Measurements from ENCODE around the gene PPFIA1. TPM values are rescaled to one million over a fixed set of nuclear protein-coding genes. Genes with fewer than 3 reads are reported as not detected.

The PPFIA1 gene
- total and polyA plus RNA-seq, 10 of the 15 experiments (the other 5 are each of a cell fraction or from before 2014, with no cell fraction given), result 5.2 to 26.2 (median 15.8) TPM

GRCh38 chr11:70292166-70292565, 21.7 kb downstream of the PPFIA1 start:
- no peaks in the 10 kb centered on the region for H3K9me3 ChIP-seq (replicated peaks; ENCODE audit: control insufficient read depth, insufficient read depth, low read length)
- FAIRE-seq, result no peak
- WGBS (ENCODE audit: insufficient coverage, insufficient replicate concordance, low lambda C conversion rate, missing lambda C conversion rate), result 96% methylated on average over 8 of the region's 8 CpGs
- ChIA-PET POLR2A (no interaction called here), RAD21 (ENCODE audit: unreplicated experiment) (interaction anchor here (0.7 kb wide), 1 partner anchor 15 kb away, joined by 3 read pairs; no protein-coding TSS in a partner anchor), SMC1A (ENCODE audit: uncharacterized antibody, unreplicated experiment) (no interaction called here), CTCF (no interaction called here)
- ATAC-seq, result no peak
- H3K4me3 ChIP-seq, result no peak overlapping the region
- H3K4me1 ChIP-seq (ENCODE audit: control insufficient read depth, insufficient read depth, low read length), result no peaks in the 10 kb centered on the region
- no peaks in the 10 kb centered on the region for H4K20me1 ChIP-seq (ENCODE audit: control insufficient read depth, insufficient read depth)
- no peak overlapping the region for H3K4me2 ChIP-seq (ENCODE audit: control insufficient read depth, insufficient read depth)
- in situ Hi-C loops (cut with MboI), result no loop called here
- TF ChIP-seq IKZF2 (IDR thresholded peaks at IDR 0.05) (no peak), MEF2A (IDR thresholded peaks at IDR 0.05; ENCODE audit: insufficient read depth, low read depth, low read length) (no peak), RFX5 (IDR thresholded peaks at IDR 0.05; ENCODE audit: low read depth, low read length) (no peak)
- intact Hi-C loops (cut with micrococcal nuclease; ENCODE audit: unreplicated experiment), result no loop called here
- no peak overlapping the region for H3K9ac ChIP-seq (ENCODE audit: control insufficient read depth, insufficient read depth, low read length)
- peaks cover 4% of the 10 kb centered on the region in 2 experiments; a peak in 3 of 4 replicates for H3K36me3 ChIP-seq (ENCODE audit: control insufficient read depth in 2 of 2, insufficient read depth in 2 of 2, low read length in 1 of 2)
- no peak overlapping the region for H2AFZ ChIP-seq (ENCODE audit: control insufficient read depth, low read depth, low read length)
- no peaks in the 10 kb centered on the region for H3K79me2 ChIP-seq (ENCODE audit: control insufficient read depth, insufficient read depth, low read length)
- no peaks in the 10 kb centered on the region for H3K27me3 ChIP-seq (replicated peaks in 1 of 2; ENCODE audit: control insufficient read depth in 2 of 2, insufficient read depth in 2 of 2, low read length in 1 of 2)
- no peak overlapping the region for H3K27ac ChIP-seq (ENCODE audit: control insufficient read depth, insufficient read depth)
- no TSS peak for BruUV-seq (replicated peaks)
- DNase-seq (ENCODE audit: low read depth, low spot score), result no peak

- in situ Hi-C loops (cut with MboI), result no loop called here
- POLR2A ChIA-PET, result no interaction called here
- RAD21 ChIA-PET (ENCODE audit: unreplicated experiment), result no interaction called here
- Histone ChIP-seq H2AFZ (ENCODE audit: control insufficient read depth, low read depth, low read length) (no peak overlapping the region), H3K79me2 (ENCODE audit: control insufficient read depth, insufficient read depth, low read length) (no peaks in the 10 kb centered on the region), H3K27ac (ENCODE audit: control insufficient read depth, insufficient read depth) (no peak overlapping the region), H3K9me3 (replicated peaks; ENCODE audit: control insufficient read depth, insufficient read depth, low read length) (no peaks in the 10 kb centered on the region), H3K4me3 (no peak overlapping the region), H3K4me2 (ENCODE audit: control insufficient read depth, insufficient read depth) (no peak overlapping the region), H3K36me3 (ENCODE audit: control insufficient read depth in 2 of 2, insufficient read depth in 2 of 2, low read length in 1 of 2) (peaks cover 4 to 6% of the 10 kb centered on the region in 2 experiments; a peak in 3 of 4 replicates), H3K27me3 (replicated peaks in 1 of 2; ENCODE audit: control insufficient read depth in 2 of 2, insufficient read depth in 2 of 2, low read length in 1 of 2) (no peaks in the 10 kb centered on the region), H3K9ac (ENCODE audit: control insufficient read depth, insufficient read depth, low read length) (no peak overlapping the region), H3K4me1 (ENCODE audit: control insufficient read depth, insufficient read depth, low read length) (no peaks in the 10 kb centered on the region), H4K20me1 (ENCODE audit: control insufficient read depth, insufficient read depth) (no peaks in the 10 kb centered on the region)
- intact Hi-C loops (cut with micrococcal nuclease; ENCODE audit: unreplicated experiment), result no loop called here
- CTCF ChIA-PET, result no interaction called here
- no peak for DNase-seq (ENCODE audit: low read depth, low spot score)
- FAIRE-seq, result no peak
- no TSS peak for BruUV-seq (replicated peaks)
- SMC1A ChIA-PET (ENCODE audit: uncharacterized antibody, unreplicated experiment), result no interaction called here
- ATAC-seq, result no peak
- 96% methylated on average over 6 of the region's 6 CpGs for WGBS (ENCODE audit: insufficient coverage, insufficient replicate concordance, low lambda C conversion rate, missing lambda C conversion rate)
- TF ChIP-seq TCF12 (IDR thresholded peaks at IDR 0.05; ENCODE audit: low read depth, low read length) (no peak), ATF2 (IDR thresholded peaks at IDR 0.05; ENCODE audit: low read length) (no peak), HCFC1 (IDR thresholded peaks at IDR 0.05; ENCODE audit: low read length) (no peak), ZBTB33 (IDR thresholded peaks at IDR 0.05) (no peak), NFXL1 (IDR thresholded peaks at IDR 0.05; ENCODE audit: borderline replicate concordance) (no peak), ZNF207 (IDR thresholded peaks at IDR 0.05; ENCODE audit: borderline replicate concordance) (no peak), PAX5 (IDR thresholded peaks at IDR 0.05; ENCODE audit: borderline replicate concordance, low read depth, low read length) (no peak), ZNF217 (IDR thresholded peaks at IDR 0.05) (no peak), GABPA (IDR thresholded peaks at IDR 0.05; ENCODE audit: low read depth) (no peak), HDGF (IDR thresholded peaks at IDR 0.05) (no peak), BHLHE40 (IDR thresholded peaks at IDR 0.05; ENCODE audit: borderline replicate concordance in 1 of 2, low read depth in 2 of 2, low read length in 1 of 2) (no peak)
These were observed 22.4 kb downstream of the PPFIA1 start for GRCh38 chr11:70292863-70293262.

All from GM12878 (cell line).